PC-3 (cell line): ENCODE data around the gene APH1B.

Experiments
- EZH2 ChIP-seq: fragments of 300-600 bp; sonication (generic); IDR thresholded peaks from one replicate; pipeline ENCODE4 v1.6.1; 2017; ENCODE audit warnings: antibody characterized with exemption, mild to moderate bottlenecking, low read length; ENCODE audit not compliant: unreplicated experiment
- TF ChIP-seq, protein P1 (sequence below): fragments of 300-600 bp; sonication (generic); conservative IDR thresholded peaks from 2 replicates; pipeline ENCODE4 v1.5.1; 2017; ENCODE audit warnings: antibody characterized with exemption, low read depth, mild to moderate bottlenecking, low read length

DNA sequence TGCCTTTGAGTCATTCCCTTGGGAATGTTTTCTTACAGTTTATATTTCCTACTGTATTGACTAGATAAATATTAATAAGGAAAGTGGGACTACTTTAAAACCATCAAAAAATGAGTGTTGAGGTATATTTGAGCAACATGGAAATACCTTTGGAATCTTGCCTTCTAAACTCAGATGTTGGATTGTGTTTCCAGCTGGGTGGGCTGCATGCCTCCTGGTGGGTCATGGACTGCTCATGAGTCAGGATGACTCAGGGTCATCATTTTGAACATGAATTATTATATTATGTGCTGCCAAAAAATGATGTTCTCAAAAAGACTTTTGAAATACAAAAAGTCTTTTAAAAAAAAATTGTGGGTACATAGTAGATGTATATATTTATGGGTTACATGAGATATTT is 41.1 kb upstream of the APH1B start:
- TF ChIP-seq, protein P1, sequence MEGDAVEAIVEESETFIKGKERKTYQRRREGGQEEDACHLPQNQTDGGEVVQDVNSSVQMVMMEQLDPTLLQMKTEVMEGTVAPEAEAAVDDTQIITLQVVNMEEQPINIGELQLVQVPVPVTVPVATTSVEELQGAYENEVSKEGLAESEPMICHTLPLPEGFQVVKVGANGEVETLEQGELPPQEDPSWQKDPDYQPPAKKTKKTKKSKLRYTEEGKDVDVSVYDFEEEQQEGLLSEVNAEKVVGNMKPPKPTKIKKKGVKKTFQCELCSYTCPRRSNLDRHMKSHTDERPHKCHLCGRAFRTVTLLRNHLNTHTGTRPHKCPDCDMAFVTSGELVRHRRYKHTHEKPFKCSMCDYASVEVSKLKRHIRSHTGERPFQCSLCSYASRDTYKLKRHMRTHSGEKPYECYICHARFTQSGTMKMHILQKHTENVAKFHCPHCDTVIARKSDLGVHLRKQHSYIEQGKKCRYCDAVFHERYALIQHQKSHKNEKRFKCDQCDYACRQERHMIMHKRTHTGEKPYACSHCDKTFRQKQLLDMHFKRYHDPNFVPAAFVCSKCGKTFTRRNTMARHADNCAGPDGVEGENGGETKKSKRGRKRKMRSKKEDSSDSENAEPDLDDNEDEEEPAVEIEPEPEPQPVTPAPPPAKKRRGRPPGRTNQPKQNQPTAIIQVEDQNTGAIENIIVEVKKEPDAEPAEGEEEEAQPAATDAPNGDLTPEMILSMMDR: no peak
- no peak for TF ChIP-seq EZH2
